ENCODE data around the gene WWC2. TPM values are rescaled to one million over a fixed set of nuclear protein-coding genes. Genes with fewer than 3 reads are reported as not detected.

Gene WWC2
- total RNA-seq, 1 experiment from 2014 or later, result 39.1 TPM

DNA sequence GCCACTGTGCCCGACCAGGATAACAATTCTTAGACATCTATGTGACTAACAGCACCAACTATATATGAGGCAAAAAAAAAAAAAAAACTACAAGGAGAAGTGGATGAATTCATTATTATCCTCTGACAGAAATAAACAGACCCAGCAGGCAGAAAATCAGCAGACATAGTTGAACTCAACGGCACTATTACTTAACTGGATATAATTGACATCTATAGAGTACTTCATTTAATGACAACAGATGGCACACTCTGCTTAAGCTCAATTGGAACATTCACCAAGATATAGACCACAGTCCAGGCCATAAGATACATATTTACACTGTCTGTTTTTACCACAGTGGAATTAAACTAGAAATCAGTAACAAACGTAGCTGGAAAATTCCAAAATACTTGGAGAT lies 207.8 kb downstream of the WWC2 start:
- no peak overlapping the region for H3K27ac ChIP-seq (ENCODE audit: low read depth, low read length)
- no peaks in the 10 kb centered on the region for H3K9me3 ChIP-seq (ENCODE audit: control insufficient read depth in 1 of 2, insufficient read depth in 1 of 2, low read depth in 1 of 2, low read length in 2 of 2)
- H3K4me3 ChIP-seq (replicated peaks in 1 of 2; ENCODE audit: low read depth in 1 of 2, low read length in 2 of 2), result no peak overlapping the region
- H3K9me2 ChIP-seq (ENCODE audit: insufficient read depth), result no peaks in the 10 kb centered on the region
- H2AFZ ChIP-seq (ENCODE audit: low read depth, low read length, poor library complexity, severe bottlenecking), result no peak overlapping the region
- ChIA-PET CTCF (no interaction called here), RAD21 (ENCODE audit: low non-redundant PET in 1 of 2, low total read pairs in 2 of 2, uncharacterized antibody in 2 of 2, unreplicated experiment in 2 of 2) (no interaction called here), POLR2A (no interaction called here)
- peaks cover 0 to 4% of the 10 kb centered on the region in 2 experiments; a peak in 1 of 4 replicates for H3K36me3 ChIP-seq (ENCODE audit: control insufficient read depth in 1 of 2, insufficient read depth in 2 of 2, low read length in 2 of 2)
- no peaks in the 10 kb centered on the region for H4K20me1 ChIP-seq (ENCODE audit: insufficient read depth)
- TF ChIP-seq, protein P1, sequence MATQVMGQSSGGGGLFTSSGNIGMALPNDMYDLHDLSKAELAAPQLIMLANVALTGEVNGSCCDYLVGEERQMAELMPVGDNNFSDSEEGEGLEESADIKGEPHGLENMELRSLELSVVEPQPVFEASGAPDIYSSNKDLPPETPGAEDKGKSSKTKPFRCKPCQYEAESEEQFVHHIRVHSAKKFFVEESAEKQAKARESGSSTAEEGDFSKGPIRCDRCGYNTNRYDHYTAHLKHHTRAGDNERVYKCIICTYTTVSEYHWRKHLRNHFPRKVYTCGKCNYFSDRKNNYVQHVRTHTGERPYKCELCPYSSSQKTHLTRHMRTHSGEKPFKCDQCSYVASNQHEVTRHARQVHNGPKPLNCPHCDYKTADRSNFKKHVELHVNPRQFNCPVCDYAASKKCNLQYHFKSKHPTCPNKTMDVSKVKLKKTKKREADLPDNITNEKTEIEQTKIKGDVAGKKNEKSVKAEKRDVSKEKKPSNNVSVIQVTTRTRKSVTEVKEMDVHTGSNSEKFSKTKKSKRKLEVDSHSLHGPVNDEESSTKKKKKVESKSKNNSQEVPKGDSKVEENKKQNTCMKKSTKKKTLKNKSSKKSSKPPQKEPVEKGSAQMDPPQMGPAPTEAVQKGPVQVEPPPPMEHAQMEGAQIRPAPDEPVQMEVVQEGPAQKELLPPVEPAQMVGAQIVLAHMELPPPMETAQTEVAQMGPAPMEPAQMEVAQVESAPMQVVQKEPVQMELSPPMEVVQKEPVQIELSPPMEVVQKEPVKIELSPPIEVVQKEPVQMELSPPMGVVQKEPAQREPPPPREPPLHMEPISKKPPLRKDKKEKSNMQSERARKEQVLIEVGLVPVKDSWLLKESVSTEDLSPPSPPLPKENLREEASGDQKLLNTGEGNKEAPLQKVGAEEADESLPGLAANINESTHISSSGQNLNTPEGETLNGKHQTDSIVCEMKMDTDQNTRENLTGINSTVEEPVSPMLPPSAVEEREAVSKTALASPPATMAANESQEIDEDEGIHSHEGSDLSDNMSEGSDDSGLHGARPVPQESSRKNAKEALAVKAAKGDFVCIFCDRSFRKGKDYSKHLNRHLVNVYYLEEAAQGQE (IDR thresholded peaks at IDR 0.05; ENCODE audit: low read depth), result no peak
- TF ChIP-seq SP1 (IDR thresholded peaks at IDR 0.05; ENCODE audit: low read depth) (no peak), YY1 (IDR thresholded peaks at IDR 0.05; ENCODE audit: extremely low read depth, insufficient replicate concordance, low read depth, low read length) (no peak), EZH2phosphoT487 (IDR thresholded peaks at IDR 0.05; ENCODE audit: borderline replicate concordance) (no peak), RAD21 (IDR thresholded peaks at IDR 0.05; ENCODE audit: low read depth) (no peak), ZFX (IDR thresholded peaks at IDR 0.05) (no peak), EGR1 (IDR thresholded peaks at IDR 0.05; ENCODE audit: low read depth) (no peak), TCF7L2 (IDR thresholded peaks at IDR 0.05; ENCODE audit: borderline replicate concordance, extremely low read depth, insufficient read depth, insufficient read length) (no peak), SIN3A (IDR thresholded peaks at IDR 0.05; ENCODE audit: low read depth) (no peak), ELF1 (IDR thresholded peaks at IDR 0.05; ENCODE audit: borderline replicate concordance, low read depth) (no peak), SRF (IDR thresholded peaks at IDR 0.05; ENCODE audit: low read depth) (no peak)
- TF ChIP-seq, protein P2, sequence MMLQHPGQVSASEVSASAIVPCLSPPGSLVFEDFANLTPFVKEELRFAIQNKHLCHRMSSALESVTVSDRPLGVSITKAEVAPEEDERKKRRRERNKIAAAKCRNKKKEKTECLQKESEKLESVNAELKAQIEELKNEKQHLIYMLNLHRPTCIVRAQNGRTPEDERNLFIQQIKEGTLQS (IDR thresholded peaks at IDR 0.05), result no peak
- TF ChIP-seq, protein P3, sequence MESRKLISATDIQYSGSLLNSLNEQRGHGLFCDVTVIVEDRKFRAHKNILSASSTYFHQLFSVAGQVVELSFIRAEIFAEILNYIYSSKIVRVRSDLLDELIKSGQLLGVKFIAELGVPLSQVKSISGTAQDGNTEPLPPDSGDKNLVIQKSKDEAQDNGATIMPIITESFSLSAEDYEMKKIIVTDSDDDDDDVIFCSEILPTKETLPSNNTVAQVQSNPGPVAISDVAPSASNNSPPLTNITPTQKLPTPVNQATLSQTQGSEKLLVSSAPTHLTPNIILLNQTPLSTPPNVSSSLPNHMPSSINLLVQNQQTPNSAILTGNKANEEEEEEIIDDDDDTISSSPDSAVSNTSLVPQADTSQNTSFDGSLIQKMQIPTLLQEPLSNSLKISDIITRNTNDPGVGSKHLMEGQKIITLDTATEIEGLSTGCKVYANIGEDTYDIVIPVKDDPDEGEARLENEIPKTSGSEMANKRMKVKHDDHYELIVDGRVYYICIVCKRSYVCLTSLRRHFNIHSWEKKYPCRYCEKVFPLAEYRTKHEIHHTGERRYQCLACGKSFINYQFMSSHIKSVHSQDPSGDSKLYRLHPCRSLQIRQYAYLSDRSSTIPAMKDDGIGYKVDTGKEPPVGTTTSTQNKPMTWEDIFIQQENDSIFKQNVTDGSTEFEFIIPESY (IDR thresholded peaks at IDR 0.05; ENCODE audit: extremely low read depth, insufficient replicate concordance, low read length), result no peak
- no peak for ATAC-seq
- no peak for DNase-seq (ENCODE audit: low read depth, low spot score)
- H3K4me2 ChIP-seq (ENCODE audit: low read length), result no peak overlapping the region
- intact Hi-C loops (cut with micrococcal nuclease), result no loop called here
- H3K9ac ChIP-seq (ENCODE audit: low read length), result no peak overlapping the region
- no peaks in the 10 kb centered on the region for H3K27me3 ChIP-seq (ENCODE audit: insufficient read depth, low read length)
- no TSS peak for BruUV-seq (replicated peaks)
- no peaks in the 10 kb centered on the region for H3K4me1 ChIP-seq (ENCODE audit: control insufficient read depth in 1 of 2, insufficient read depth in 2 of 2, low read length in 2 of 2)
- no peaks in the 10 kb centered on the region for H3K79me2 ChIP-seq (ENCODE audit: insufficient read depth, low read length)
